HG02759 (cell line): ENCODE results near the gene SMC1A.
"Not testable (repeated sequence)": the region's sequence is repeated elsewhere in the genome, so short reads cannot be mapped to it uniquely, and the experiment has no call there.

ENCODE experiments used
- ATAC-seq: cut with Tn5 transposase; IDR thresholded peaks from one replicate; pipeline ENCODE4 v1.9.1; 2021; ENCODE audit warnings: mild to moderate bottlenecking, moderate library complexity; ENCODE audit not compliant: unreplicated experiment

The SMC1A gene

DNA sequence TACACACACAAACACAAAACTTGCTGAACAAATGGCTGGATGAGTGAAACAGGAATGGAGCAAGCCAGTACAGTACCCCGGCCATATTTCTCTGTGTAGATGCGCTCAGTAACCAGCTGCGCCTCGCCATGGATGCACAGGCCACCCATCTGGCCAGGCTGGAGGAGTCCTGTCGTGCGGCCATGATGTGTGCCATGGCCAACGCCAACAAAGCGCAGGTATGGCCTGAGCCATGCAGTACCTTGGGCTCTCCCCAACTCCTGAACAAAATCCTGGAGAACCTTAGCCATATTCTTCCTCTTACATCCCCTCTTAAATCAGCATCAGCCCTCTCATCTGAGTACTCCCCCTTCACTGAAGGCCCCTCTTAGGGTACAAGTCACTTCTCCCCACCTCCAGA is 7.3 kb upstream of the SMC1A start:
- no peak for ATAC-seq

DNA sequence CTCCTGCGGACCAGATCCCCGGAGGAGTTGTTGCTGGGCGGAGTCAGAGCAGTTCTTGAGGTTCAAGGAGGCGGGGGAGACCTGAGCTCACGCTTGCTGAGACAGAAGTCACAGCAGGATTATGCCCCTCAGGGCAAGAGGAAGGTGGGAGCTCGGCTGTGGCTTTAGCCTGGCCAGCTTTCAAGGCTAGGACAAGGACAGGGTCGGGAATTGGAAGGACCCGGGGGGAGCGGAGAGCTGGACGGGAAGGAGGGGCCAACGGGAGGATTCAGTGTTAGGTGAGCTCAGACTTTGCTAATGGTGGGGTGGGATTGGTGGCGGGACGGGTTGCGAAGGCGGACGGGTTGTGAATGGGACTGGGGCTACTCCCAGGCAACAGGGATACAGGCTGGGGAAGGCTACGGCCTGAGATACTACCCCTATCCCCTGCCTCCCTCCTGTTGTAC is 430 bp upstream of the SMC1A start, which contains the start of gene RIBC1:
Gene RIBC1, plus strand, starts transcription at position 13 of the 446 bp plus-strand sequence. CDS start 3,404 bp downstream, outside the sequence.
- ATAC-seq: no peak

DNA sequence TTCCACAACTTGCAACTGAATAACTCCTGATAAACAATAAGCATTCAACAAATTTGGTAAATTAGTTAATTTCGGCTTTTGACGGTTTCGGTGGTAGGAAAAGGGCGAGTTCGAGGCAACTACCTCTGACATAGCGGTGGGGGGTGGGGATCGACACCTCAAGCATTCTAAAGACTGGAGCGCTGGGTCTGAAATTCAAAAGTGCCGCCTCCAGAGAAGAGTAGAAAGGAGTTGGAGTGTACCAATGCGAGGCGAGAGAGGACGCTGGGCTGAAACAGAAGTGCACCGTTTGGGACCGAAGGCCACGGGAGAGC is 725 bp downstream of the SMC1A start:
- peak; percentile 13 for ATAC-seq

DNA sequence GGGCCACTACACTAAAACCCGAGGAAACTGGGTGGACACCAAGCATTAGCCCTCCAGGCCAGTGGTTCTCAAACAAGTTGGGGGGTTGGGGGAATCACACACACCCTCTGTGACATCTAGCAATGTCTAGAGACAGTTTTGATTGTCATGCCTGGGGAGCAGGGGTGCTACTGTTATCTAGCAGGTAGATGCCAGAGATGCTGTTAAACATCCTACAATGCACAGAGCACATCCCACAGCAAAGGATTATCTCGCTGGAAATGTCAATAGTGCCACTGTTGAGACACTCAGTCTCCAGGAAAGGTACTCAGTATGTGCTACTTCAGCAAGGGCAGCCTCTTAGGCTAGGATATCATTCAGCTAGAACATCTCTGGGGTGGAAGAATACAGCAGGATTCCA is 1.3 kb downstream of the SMC1A start:
- ATAC-seq: no peak

DNA sequence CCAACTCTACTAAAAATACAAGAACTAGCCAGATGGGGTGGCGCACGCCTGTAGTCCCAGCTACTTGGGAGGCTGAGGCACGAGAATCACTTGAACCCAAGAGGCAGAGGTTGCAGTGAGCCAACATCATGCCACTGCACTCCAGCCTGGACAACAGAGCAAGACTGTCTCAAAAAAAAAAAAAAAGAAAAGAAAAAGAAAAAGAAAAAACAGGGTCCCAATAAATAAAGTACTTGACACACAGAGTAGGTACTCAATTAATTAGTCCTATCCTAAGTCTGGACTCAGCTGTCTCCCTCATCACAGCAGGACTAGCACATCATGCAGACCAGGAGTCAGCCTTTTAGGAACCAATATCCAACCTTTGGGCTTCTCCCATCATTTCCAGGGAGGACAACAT is 2.1 kb downstream of the SMC1A start:
- ATAC-seq: not testable (repeated sequence)

DNA sequence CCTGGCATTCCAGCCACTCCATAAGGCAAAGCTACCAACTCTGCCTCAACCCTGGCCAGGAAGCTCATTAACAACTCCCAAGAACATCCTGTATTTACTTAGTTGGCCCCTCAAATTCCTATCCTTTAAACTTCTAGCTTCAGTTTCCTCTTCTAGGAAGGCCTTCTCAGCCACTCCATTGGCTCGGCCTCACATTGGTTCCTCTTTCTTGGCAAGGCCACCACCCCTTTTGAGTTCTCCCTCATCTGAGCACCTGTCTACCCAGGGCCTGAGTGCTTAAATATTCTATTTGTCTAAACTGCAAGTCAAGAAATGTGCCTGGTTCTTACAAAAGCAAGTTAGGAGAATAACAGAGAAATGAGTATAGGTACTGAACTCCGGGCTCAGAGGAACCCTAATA is 10.0 kb downstream of the SMC1A start:
- ATAC-seq: no peak

DNA sequence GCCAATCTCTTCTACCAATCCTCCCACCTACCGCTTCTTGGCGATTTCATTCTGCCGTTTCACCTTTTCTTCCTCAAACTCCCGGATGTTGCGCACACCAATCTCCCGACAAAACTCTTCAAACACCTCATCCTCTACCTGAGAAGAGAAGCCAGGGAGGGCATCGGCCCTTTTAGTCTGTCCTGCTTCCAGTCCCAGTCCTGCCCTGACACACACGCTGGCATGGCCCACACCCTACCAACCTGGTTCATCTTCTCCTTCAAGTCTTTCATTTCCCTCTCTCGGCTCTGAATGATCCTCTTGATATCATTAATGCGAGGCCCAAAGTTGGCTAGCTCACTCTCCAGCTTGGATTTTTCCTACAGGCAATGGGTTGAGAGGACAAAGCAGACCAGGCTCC is 18.9 kb downstream of the SMC1A start:
- ATAC-seq: no peak

DNA sequence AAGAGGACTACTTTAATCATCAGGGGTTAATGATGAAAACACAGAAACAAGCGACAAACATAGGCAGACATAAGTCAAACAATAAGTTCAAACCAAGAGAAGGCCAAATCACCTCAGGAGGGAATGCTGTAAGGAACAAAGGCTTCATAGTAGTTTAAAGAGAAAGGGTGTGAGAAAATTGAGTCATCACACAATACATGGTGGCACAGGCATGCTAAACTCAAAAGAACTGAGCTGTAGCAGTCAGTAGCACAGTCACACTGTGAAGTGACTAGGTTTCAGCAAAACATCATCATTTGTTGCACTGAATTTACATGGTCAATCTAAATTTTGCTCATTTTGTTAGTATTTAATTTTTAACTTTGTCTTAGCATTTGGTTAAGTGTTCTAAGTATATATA is 24.2 kb downstream of the SMC1A start:
- ATAC-seq: no peak

DNA sequence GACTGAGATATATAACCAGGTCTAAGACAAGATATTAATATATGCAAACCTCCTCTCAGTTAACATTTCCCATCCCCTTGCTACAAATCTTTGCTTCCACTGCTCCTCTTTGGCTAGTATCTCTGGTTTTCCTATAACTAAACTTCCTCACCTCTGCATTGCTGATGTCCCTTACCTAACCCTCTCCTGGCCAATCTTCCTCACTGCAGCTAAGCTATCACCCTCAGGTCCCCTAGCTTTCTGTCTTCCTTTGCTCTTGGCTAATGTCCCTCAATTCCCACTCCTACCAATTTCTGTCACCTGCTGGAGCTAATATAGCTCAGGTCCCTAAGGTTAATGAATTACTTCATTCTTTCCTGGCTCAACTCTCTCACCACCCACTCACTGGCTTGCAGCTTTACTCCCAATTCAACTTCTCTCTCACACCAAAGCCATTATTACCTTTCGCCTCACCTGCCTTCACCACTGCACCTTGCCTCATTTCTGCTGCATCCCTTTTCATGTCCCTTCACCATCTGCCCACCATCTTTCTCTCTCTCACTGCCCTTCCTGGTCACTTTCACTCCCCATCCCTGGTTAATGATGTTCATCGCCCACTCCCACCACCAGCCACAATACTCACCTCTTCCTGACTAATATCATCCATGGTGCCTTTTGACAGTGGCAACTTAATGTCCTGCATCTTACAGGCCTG is 26.7 kb downstream of the SMC1A start:
- ATAC-seq: no peak

DNA sequence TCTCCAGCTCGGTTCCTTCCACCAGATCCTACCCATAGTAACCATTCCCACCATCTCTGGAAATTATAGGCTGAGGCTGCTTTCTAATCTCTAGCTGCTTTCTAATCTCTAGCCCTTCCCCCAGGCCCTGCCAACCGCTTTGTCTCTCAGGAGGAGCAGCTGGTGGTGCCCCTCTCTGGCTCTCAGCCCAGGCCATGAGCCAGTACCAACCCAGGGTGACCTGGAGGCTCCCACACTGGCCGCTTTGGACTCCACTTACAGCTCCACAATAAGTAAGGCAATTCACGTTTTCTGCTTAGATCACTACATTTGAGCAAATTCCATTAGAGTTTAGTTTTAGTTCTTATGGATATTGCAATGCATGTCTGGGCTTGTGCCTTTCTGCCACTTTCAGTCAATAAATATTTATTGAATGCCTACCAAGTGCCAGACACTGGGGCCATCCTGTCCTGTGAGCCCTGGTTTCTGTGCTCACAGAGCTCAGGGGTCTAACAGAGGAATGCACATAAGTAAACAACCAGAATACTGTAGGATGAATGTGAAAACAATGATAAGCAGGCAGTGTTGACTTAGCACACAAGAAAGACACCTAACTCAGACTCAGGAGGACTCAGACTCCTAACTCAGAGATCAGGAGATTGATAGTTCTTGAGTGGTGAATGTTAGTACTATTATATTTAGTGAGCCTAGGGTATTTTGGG is 38.9 kb downstream of the SMC1A start:
- ATAC-seq: no peak

DNA sequence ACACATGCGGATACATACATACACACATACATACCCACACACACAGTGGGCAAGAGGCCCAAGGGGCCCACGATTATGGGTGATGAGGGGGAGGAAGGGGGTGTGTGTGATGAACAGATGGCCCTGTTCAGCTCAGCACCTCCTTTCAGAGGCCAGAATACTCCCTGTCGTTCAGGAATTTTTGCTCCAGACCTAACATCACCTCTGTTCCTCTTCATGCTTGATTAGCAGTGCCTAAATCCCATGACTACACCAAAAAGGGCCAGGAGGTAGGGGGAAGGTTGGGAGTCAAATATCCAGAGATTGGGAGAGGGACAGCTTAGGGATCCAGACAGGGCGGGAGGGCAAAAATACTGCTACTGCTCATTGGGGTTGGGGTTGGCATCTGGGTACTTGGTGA is 42.7 kb downstream of the SMC1A start:
- ATAC-seq: no peak

DNA sequence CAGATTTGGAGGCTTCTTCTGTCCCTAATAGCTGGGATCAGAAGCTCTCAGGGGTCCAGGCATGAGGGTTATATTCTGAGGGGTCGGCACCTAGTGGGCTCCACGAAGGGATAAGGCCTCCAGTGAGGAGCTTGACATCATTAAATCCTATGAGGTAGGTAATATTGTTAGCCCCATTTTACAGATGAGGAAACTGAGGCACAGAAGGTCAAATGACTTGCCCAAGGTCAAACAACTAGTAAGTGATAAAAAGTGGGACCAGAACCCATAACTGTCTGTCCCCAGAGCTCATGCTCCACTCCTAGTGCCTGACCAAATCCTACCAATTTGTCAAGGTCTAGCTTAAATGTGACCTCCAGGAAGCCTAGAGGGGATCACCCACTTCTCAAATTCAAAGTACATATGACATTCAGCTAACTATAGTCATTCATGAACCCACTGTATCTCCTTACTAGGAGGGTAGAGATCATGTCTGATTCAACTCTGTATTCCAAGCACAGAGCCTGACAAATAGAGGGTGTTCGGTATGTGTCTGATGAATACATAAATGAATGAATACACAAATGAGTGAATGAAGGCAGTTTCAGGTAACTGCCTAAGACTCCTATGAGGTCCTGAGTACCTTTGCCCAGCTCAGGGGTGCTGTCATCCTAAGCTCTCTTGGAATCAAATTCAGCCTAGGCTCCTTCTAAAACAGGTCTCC is 43.3 kb downstream of the SMC1A start:
- no peak for ATAC-seq

DNA sequence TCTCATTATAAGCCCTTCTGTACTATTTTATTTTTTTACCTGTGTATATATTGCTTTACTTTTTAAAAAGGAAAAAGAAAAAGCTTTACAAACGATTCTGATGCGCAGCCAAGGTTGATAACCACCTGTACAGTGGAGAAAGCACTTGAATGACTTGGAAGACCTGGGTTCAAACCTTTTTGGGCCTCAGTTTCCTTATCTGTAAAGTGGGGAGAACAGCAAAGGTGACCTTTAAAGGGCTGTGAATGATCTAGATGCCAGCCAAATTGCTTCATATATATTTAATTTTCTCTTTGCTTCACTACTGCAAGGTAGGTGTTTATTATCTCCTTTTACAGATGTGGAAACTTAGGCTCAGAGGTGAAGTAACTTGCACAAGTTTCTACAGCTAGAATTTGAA is 45.0 kb downstream of the SMC1A start:
- no peak for ATAC-seq

DNA sequence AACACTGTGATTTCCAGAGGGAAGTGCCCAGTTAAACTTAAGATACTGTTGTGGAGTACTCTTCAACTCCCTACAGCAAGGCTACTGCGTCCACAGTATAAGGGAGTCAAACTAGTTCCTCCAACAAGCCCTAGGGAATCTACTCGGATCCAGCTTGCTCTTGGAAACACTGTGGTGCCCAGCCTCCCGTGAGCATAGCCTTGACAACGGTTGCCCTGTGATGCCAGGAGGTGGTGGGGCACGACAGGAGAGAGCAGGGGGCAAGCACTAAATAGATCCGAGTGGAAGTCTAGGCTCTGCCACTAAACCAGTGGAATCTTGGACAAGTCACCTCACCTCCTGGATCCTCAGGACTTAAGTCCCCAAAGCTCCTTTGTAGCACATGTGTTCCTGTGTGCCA is 45.6 kb downstream of the SMC1A start:
- no peak for ATAC-seq

DNA sequence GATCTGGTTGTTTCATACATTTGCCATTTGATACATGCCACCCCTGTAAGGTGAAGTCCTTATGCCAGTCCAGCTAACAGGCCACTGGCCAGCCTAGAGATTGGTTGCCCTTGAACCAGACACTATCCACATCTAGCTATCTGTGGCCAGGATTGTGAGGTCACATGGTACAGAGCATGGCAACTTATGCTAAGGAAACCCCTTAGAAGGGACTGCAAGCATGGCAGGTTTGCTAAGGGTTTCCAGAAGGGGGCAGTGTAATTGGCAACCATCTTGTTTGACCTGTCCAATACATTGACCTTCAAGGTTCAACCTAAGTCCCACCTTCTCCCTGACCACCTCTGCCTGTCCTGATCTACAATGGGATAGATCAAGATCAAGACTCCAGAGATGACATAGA is 47.5 kb downstream of the SMC1A start:
- no peak for ATAC-seq

DNA sequence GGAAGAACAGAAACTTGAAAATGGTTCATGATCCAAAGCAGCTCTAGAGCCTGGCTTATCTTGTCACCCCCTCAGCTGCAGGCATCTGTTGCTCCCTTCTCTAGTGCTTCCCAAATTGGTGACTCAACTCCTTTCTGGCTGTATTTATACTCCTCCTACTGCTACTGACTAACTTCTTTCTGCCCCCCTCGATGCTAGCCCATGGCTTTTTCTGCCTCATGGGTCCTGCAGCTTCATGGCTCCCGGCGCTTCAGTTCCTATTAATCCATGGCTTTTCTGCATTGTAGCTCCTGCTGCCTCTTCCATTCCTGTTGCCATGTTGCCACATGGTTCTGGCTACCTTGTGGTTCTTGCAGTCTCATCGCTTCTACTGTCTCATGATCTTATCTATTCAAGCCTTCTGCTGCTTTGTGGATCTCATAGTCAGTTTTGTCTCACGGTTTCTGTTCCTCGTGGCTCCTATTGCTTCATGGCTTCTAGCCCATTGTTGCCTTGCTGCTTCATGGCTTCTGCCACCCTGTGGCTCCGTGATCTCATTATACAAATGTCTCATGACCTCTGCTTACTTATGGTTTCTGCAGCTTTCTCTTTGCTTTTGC is 48.1 kb downstream of the SMC1A start:
- no peak for ATAC-seq

DNA sequence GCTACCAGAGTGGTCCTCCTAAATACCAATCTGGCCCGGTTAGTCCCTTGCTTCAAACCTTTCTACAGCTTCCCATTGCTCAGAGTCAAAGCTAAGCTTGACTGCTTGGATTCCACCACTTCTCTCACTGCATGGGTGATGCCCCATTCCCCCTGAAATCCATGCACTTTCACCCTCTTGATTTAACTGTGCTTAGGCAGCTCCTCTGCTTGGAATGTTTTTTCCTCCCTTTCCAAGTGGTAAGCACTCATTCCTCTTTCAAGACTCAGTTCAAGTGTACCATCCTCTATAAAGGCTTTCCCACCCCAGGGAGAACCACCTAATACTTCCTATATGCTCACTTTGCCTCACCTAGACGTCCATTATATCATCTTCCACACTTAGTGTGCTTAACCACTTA is 49.1 kb downstream of the SMC1A start:
- ATAC-seq: no peak

DNA sequence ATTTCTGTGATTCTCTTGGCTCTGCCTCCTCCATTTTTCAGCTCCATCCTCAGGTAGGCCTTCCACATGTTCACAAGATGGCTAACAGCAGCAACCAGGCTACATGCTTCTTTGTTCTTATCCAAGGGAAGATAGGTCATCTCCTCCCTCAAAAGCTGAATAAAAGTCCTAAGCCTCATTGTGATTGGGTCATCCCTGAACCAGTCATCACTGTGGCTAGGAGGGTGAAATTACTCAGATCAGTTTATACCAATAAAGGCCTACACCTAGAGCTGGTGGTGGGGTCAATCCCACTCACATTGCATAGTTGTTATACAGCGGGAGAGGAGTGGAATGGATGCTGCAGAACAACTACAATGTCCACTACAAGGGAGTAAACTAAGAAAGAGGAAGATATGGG is 56.0 kb downstream of the SMC1A start:
- not testable (repeated sequence) for ATAC-seq

DNA sequence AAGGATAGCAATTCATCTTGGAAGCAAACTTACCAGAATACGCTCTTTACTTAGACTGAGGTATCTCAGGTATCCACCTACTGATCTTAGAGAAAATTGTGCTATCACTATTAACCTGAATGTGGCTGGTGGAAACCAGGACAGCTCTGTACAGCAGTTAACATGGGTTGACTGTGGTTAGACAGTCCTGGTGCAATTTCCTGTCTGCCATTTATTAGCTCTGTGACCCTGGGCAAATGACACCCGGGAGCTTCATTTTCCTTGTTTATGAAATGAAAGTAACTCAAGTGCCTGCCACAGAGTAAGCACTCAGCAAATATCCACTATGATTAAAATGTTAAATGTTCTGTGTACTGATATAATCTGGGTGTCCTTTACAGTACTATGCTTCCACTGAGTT is 60.0 kb downstream of the SMC1A start:
- no peak for ATAC-seq

DNA sequence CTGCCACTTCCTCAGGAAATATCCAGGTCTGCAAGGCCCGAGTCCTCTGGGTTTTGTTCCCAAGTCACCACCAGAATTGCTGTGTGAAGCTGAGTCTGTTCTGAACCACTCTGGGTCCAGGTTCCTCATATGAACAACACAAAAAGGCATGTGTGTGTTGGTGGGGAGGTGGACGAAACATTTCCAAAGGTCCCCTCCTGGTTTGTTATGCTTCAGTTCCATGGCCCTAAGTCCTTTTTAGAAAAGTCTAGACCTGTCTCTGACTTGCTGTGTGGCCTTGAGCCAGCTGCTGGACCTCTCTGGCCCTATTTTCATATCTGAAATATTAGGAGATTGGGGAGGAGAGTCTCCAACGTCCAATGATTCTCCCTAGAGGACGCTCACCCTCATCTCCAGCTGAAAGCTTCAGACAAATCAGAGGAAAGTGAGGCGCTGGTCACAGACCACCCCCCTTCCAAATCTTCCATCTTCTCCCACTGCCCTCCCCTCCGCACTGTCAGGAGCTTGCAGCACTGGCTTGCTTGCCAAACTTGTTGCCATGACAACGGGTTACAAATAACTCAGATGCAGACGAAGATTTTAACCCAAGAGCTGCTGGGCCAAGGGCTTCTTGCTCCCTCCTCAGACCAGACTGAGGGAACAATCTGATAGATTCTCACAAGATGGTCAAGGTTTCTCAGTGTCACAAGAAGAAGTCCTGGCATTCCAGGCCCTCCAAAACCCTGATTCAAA is 64.5 kb downstream of the SMC1A start:
- ATAC-seq: no peak

DNA sequence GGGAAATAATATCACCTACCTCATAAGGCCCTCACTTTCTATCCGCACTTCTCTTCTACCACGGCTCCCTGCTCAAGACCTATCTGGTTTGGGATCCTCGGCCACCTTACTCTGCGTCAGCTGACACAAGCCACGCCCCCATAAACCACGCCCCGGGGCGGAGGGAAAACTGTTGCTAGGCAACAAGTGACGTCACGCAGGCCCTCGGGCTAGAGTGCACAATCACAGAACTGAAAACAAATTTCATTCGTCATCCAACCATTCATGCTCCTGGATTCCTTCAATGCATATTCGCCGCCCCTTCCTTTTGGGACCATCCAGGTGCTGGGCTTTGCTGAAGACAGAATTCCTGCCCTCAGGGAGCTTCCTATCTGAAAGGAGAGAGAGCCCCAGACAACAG is 66.3 kb downstream of the SMC1A start:
- ATAC-seq: no peak
